Mammary epithelial cell (primary cell): ENCODE measurements around the gene TSPAN5.

ENCODE experiments used
- CTCF ChIP-seq, 2 donors: IDR thresholded peaks in 1 of 2; conservative IDR thresholded peaks in 1 of 2; 2 replicates each; pipeline ENCODE4 v1.5.1; 2011 to 2012; ENCODE audit warnings: inconsistent platforms in 2 of 2, low read length in 2 of 2, mild to moderate bottlenecking in 2 of 2, control low read depth in 1 of 2, low read depth in 1 of 2; ENCODE audit not compliant: insufficient read depth in 1 of 2; ENCODE audit errors: extremely low read depth in 1 of 2
- EZH2 ChIP-seq: IDR thresholded peaks from 2 replicates; pipeline ENCODE4 v1.6.1; 2012; ENCODE audit warnings: low read length, inconsistent platforms, borderline replicate concordance

GRCh38 chr4:98573791-98574190 lies 84.6 kb downstream of the TSPAN5 start:
- no peak for TF ChIP-seq CTCF (conservative IDR thresholded peaks at IDR 0.05 in 1 of 2, IDR thresholded peaks at IDR 0.05 in 1 of 2; ENCODE audit: extremely low read depth in 1 of 2, insufficient read depth in 1 of 2, low read depth in 1 of 2, low read length in 2 of 2)
- no peak for TF ChIP-seq EZH2
